CD4-positive, alpha-beta T cell treated with Interleukin-4 for 4 hours (primary cell): ENCODE data around the gene SARM1.

ENCODE experiments used
- DNase-seq: peaks from one replicate; pipeline ENCODE4 v3.0.0-alpha.2; 2020

Gene SARM1

DNA sequence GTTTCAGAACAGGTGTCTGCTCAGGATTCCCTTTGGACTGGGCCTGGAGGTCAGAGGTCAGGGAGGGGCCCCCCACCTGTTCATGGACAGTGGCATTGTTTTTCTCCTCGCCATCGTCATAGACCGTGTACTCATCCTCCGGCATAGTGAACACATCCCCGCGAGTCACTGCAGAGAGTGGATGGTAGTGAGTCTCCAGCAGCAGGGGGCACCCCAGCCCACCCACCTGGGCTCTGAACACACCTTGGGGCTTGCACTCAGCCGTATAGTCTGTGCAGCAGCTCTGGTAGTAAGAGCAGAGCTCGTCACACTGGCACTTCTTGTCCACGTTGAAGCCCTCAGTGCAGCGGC, 1.8 kb upstream of the SARM1 start:
- DNase-seq = no peak

DNA sequence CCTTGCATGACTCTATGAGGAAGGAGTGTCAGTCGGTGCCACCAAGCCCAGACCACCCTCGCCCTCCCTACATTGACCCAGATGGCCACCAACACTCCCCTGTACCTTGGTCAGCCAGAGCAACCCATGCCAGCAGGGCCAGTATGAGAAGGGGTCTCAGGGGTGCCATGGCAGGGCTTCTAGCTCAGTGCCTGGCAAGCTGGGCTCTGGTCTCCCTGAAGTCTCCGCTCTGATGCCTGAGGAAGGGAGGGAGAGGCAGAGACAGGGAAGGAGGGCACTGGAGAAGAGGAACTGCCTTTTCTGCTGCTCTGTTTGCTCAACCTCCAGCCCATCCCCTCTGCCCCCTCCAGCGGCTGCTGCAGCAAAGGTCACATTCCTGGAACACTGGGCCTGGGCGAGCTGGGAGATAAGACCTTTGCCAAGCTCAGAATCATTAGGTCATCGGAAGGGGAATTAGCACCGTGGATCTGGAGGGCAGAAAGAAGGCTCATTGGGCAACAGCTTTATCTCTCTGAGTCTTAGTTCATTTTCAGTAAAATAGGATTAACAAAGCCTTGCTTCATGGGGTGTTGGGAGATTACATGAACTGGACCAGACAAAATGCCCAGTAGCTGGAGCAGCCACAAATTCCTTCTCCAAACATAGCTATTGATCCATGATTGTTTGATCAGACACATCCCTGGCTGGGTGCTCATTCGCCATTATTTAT, 1.3 kb upstream of the SARM1 start, which contains the start of gene VTN:
Gene VTN (minus strand): TSS at position 273 of the 709 bp plus-strand sequence. CDS start 104 bp downstream, at position 169.
- no peak for DNase-seq

DNA sequence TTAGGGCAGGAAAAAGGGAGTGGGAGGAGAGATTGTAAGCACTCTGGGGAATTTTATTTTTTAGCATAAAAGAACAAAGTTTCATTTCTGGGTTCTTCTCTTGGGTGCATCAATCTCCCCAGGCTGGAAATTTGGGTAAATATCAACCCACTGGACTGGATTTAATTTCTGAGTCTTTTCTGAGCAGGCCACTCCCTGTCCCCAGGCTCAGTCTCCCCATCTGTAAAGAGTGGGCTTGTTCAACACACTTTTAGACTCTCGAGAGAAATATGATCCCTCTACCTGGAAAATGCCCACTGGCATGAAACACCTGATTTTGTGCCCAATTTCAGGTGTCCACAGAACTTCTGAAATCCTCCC, 770 bp upstream of the SARM1 start:
- DNase-seq = no peak

DNA sequence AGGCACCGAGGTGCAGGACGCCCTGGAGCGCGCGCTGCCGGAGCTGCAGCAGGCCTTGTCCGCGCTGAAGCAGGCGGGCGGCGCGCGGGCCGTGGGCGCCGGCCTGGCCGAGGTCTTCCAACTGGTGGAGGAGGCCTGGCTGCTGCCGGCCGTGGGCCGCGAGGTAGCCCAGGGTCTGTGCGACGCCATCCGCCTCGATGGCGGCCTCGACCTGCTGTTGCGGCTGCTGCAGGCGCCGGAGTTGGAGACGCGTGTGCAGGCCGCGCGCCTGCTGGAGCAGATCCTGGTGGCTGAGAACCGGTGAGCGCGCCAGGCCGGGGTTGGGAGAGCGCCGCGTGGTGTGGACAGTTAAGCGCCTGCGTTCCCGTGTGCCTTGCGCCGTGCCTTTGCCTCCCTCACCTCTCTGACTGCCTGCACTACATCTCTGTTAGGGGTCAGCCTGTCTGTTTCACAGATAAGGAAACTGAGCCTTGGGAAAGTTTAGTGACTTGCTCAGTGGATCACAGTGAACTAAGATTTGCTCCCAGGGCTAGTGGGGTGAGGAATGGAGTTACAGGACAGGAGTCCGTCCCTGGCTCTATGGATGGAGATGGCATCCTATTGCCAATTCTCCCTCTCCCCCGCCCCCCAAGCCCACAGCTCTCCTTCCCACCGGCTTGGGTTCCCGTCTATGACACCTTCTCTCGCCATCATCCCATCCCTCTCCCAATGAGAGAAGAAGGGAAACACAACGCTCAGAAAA, 880 bp downstream of the SARM1 start:
- DNase-seq = no peak

DNA sequence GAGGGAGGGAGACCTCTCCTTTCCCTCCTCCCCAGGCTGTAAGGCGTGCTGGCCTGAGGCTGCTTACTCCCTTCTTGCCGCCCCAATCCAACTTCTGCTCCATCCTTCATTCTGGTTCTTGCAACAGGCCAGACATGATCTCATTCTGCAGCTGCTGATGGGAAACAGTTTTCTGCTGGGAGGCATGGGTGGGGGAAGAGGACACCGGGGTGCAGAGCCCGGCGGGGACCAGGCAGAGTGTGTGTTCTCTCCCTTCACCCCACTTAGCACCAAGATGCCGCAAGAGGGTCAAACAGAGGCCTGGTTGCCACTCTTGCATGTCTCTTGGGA, 1.4 kb downstream of the SARM1 start:
- DNase-seq = no peak

DNA sequence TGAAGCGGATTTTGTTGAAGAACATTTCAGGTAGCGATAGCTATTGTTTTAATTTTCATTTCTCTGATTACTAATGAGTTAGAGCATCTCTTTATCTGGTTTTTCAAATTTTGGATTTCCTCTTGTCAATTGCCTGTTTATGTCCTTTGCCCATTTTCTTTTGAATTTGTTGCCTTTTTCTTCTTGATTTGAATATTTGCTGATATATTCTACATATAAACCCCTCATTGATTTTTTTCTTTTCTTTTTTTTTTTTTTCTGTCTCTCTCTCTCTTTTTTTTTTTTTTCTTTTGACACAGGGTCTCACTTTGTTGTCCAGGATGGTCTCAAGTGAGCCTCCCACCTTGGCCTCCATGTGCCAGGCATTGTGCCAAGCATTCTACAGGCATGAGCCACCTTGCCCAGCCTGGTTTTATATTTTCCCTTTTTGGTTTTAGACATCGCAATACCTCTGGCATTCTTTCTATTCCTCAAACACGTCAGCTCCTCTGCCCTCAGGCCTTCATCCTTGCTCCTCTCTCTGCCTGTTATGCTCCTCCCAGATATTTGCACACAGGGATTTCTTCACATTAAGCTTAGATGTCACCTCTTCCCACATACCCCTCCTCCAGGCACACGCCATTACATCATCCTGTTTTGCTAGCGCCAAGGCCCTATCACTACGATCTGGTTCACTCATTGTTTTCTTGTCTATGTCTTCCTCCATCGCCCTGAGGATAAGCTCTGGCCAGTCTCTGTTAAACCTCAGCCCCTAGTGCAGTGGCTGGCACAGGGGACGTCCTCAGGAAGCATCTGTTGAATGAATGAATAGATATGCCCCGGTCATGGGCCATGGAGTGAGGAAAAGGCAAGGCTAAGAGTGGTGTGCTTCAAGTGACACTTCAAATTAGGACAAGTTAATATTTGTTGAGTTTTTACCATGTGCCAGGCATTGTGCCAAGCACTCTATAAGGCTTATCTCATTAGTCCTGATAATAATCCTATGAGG, 8.6 kb downstream of the SARM1 start:
- DNase-seq = no peak

DNA sequence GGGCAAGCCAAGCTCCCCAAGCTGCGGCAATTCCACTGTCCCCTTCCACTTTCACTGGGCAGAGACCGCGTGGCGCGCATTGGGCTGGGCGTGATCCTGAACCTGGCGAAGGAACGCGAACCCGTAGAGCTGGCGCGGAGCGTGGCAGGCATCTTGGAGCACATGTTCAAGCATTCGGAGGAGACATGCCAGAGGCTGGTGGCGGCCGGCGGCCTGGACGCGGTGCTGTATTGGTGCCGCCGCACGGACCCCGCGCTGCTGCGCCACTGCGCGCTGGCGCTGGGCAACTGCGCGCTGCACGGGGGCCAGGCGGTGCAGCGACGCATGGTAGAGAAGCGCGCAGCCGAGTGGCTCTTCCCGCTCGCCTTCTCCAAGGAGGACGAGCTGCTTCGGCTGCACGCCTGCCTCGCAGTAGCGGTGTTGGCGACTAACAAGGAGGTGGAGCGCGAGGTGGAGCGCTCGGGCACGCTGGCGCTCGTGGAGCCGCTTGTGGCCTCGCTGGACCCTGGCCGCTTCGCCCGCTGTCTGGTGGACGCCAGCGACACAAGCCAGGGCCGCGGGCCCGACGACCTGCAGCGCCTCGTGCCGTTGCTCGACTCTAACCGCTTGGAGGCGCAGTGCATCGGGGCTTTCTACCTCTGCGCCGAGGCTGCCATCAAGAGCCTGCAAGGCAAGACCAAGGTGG, 9.8 kb downstream of the SARM1 start:
- no peak for DNase-seq

DNA sequence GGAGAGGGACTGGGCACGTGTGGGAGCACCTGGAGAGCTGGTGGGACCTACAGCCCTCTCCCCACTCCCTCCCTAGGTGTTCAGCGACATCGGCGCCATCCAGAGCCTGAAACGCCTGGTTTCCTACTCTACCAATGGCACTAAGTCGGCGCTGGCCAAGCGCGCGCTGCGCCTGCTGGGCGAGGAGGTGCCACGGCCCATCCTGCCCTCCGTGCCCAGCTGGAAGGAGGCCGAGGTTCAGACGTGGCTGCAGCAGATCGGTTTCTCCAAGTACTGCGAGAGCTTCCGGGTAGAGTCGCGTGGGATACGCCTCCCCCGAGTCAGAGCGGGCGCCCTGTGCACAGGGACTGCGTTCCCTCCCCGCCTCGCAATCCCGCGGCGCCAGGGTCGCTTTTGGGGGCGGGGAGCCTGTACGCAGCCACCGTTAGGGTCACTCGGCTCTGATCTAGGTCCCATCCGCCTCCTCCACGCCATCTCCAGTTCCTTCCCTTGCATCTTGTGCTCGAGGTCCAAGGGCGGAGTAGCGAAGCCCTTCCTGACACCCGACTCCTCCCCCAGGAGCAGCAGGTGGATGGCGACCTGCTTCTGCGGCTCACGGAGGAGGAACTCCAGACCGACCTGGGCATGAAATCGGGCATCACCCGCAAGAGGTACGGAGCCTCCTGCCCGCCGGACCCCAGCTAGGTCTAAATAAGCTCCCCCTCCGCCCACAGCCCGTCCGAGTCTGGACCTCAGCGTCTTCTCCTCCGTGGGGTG, 13.0 kb downstream of the SARM1 start:
- peak; percentile 63 for DNase-seq

DNA sequence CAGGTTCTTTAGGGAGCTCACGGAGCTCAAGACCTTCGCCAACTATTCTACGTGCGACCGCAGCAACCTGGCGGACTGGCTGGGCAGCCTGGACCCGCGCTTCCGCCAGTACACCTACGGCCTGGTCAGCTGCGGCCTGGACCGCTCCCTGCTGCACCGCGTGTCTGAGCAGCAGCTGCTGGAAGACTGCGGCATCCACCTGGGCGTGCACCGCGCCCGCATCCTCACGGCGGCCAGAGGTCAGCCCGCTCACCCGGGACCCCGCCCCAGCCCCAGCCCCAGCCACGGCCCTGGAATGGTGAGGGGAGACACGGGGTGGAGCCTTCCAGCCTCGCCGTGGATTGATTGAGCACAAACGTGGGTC, 13.5 kb downstream of the SARM1 start:
- no peak for DNase-seq

DNA sequence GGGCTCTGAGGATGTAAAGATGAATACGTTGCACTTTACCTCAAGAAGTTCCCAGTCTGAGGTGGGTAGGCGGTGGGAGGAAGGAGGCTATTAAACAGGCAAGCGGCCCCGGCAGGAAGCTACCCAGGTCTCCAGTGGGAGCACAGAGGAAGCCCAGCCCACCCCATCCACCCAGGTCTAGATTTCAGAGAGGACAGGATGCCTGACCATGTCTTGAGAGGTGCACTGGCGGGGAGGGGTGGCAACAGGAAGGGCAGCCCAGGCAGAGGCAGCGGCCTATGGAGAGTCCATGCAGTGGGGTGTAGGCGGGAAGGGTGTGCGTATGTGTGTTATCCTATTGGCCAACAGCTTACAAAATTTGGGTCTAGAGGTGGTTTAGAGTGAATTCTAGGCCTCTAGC, 13.9 kb downstream of the SARM1 start:
- no peak for DNase-seq

DNA sequence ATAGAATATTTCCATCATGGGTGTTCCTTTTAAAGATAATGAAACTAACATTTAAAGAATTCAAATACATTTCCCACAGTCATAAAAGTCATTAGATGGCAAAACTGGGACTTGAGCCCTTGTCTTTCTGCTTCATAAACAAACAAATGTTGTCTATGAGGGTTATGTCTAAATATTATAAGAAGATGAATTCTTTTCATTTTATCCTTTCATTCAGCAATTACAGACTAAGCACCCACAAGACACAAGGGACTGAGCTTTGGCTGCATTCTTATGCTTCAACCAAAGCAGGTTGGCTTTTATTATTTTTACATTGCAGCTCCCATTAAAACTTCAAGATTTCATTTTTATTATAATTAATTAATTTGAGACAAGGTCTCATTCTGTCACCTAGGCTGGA, 14.9 kb downstream of the SARM1 start:
- DNase-seq = no peak

DNA sequence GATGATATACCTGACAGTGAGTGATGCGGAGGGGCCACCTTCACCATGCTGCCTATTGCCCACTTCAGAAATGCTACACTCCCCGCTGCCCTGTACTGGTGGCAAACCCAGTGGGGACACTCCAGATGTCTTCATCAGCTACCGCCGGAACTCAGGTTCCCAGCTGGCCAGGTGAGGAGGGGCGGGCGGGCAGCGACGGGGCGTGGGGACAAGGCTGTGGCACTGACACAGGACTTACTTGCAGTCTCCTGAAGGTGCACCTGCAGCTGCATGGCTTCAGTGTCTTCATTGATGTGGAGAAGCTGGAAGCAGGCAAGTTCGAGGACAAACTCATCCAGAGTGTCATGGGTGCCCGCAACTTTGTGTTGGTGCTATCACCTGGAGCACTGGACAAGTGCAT, 16.6 kb downstream of the SARM1 start:
- no peak for DNase-seq

DNA sequence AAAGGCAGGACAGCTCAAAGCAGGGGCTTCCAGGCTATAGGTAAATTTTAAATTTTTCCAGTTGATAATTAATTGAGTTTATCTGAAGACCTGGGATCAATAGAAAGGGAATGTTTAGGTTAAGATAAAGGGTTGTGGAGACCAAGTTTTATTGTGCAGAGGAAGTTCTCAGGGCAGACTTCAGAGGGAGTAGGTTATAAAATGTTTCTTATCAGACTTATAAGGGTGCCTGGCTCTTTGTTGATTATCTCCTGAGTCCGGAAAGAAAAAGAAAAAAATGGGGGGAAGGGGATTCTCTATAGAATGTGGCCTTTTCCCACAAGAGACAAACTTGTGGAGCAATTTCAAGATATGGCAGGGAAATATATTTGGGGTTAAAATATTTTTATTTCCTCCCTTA, 18.6 kb downstream of the SARM1 start:
- no peak for DNase-seq

DNA sequence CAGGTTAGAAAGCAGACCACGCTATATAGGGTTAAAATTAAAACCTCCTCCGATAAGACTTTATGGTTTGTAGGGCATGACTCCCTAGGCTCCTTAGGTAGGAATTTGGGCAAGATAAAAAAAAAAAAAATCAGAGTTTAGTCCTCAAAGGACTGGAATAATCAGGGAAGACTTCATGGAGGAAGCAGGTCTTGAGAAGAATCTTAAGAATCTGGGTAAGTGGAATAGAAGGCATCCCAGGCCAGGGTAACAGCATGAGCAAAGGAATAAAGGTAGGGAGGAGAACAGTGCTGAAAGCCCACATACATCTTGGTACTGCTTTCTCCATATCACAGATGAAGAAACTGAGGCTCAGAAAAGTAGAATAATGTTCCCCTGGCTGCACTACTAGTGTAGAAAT, 19.1 kb downstream of the SARM1 start:
- DNase-seq = no peak

DNA sequence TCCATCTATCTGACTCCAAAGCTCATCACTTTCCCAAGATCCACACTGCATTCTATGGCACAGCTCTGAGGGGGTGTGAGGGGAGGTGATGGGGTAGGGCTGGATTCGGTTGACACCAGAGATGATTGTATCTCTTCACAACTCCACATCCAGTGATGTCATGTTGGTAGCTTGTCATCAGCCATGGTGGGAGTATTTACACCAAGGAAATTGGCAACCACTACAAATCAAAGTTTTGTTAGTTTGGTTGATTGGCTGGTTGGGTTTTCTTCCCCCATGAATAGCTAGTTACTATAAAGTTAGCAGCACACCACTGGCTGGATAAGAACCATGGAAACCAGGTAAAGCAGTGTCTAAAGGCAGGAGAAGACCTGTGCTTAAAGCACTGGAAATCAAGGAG, 19.5 kb downstream of the SARM1 start:
- no peak for DNase-seq

DNA sequence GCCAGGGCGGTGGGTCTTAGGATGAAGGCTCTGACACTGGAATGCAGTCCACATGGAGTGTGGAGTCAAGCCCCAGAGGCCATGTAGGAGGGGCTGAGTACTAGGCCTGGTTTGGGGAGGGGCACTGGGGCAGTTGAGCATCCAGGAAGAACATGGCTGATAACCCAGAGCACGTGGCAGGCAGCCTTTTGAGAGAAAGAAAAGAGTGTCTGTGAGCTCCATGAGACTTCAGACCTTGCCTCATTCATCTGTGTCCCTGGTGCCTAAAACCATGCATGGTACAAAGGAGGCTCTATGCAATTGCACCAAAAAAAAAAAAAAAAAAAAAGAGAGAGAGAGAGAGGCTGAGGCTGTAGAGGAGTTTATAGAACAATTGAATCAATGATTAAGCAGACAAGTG, 19.9 kb downstream of the SARM1 start:
- DNase-seq = no peak

DNA sequence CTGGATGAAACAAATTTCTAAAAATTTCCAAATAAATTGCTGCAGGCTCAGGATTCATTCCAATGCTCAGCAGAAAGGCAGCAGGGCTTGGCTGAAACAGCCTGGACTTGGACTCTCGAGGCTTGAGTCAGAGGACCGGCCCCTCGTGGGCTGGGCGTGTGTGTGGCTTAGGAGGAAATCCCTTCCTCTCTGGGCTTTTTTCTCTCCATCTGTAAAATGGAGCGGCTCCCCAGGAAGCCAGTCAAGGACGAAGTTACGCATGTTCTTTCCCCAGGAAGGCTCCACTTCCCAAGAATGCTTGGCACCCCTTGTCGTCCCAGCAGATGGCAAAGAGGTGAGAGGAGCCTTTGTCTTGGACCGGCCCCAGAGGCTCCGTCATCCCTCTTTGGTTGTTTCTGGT, 21.0 kb downstream of the SARM1 start:
- no peak for DNase-seq

DNA sequence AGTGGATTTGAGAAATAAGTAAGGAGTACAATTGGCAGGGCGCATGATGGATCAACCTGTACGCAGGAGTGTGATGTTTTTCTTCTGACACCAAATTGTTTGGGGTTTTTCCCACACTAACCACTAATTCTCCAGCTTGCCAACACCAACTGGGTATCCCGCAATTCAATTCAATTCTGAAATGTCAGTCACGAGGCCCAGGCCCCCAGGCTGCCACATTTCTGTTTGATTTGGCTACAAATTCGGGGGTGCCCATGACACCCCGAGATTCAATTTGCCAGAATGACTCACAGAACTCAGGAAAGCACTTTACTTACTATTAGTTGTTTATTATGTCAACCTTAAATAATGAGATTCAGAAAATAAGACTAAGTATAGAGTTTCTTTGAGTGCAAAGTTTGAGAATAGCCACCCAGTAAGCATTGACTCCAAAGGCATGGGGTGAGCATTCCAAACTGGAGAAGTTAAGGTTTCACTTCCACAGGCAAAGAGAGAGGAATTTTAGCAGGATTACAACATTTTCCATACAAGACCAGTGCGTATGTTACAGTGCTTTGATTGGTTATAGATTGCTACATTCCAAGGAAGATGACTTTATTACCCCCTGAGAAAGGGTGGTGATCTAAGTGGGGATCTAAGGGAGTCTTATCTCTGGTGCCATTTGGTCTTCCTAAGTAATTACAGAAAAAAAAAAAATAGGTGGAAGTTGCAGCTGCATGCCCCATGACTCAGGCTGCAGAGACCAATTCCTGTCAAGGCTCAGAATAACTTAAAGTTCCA, 23.0 kb downstream of the SARM1 start:
- no peak for DNase-seq

DNA sequence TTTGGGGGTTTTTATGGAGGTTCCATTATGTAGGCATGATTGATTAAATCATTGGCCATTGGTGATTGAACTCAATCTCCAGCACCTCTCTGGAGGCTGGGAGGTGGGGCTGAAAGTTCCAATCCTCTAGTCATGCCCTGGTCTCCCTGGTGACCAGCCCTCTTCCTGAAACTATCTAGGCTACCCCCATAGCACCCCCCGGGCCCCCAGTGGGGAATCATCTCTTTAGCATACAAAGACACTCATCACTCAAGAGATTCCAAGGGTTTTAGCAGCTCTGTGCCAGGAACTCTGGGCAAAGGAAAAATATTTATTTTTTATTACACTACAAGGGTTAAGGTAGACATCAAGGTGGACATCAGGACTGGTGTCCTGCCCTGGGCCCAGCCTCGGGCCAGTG, 23.9 kb downstream of the SARM1 start:
- no peak for DNase-seq

DNA sequence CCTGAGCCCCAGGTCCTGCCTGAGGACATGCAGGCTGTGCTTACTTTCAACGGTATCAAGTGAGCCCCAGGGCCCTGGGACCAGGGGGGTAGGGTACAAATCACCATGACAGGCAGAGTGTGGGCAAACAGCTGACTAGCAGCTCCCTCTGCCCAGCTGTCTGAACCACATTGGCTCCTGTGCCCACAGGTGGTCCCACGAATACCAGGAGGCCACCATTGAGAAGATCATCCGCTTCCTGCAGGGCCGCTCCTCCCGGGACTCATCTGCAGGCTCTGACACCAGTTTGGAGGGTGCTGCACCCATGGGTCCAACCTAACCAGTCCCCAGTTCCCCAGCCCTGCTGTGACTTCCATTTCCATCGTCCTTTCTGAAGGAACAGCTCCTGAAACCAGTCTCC, 24.5 kb downstream of the SARM1 start:
- DNase-seq = no peak

DNA sequence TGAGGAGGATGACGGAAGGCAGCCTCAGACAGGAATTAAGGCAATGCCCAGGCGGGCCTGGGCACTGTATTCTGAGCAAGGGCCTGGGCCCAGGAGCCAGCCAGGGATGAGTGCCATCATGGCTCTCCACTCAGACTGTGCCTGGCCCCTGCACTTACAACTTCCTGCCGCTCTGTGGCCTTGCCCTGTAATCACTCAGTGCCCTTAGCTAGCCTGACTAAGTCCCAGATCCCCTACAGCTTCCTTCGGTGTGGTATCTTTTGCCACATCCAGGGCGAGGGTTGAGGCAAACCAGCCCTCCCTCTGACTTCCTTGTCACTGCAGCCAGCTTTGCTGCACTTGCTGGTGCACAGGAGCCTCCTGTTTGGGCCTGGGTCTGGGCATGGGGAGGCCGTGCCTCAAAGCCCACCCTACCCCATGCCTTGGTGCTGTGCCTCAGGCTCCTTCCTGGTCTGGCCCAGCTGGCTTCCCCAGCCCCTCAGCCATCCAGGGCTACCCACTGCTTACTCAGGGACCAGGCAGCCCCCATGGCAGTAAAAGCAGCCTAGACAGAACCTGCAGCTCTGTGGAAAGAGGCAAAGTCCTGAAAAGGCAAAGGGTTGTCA, 25.2 kb downstream of the SARM1 start:
- DNase-seq = no peak
